K562 (cell line): ENCODE results near the gene POLD2. TPM values are rescaled to one million over a fixed set of nuclear protein-coding genes. Genes with fewer than 3 reads are reported as not detected.

Experiments used
- ATAC-seq: fragments of 200-7000 bp; cut with Tn5 transposase; 3 replicates; pipeline ENCODE4 v1.9.1; 2020; ENCODE audit warnings: moderate library complexity
- BruUV-seq: library from RNA; stranded (reverse); fragments of 400-500 nt; replicated peaks from 2 replicates; lab custom pipeline; 2021; lab: Mats Ljungman, UMichigan
- CTCF ChIA-PET: fragments of 300-600 bp; formaldehyde crosslinking; extraction: SDS; loops from one replicate; lab custom pipeline; 2021; ENCODE audit warnings: low intra/inter-chr PET ratio; lab: Yijun Ruan, JAX
- POLR2A ChIA-PET: fragments of 300-600, 350-650 bp; sonication (Branson Sonifier 250); formaldehyde crosslinking; extraction: SDS; loops from one replicate; lab custom pipeline; 2021; ENCODE audit warnings: antibody characterized with exemption, inconsistent platforms; lab: Yijun Ruan, JAX
- DNase-seq, 4 experiments: peaks; one replicate each; pipeline versions ENCODE4 v3.0.0 to v3.0.0-alpha.2; 2011 to 2018; ENCODE audit warnings: low spot score in 3 of 4, mixed read lengths in 3 of 4; ENCODE audit errors: extremely low read depth in 1 of 4
- FAIRE-seq: peaks from 2 replicates; lab custom pipeline; 2011; peaks lifted over from hg19 to GRCh38; lab: Jason Lieb, UNC
- H2AFZ ChIP-seq: 2 replicates; pipeline ENCODE4 v1.6.0; 2011; ENCODE audit warnings: low read depth, low read length, control low read depth, inconsistent platforms
- H3K27ac ChIP-seq: fragments of 200-600 bp; 3 replicates; pipeline ENCODE4 v1.8.0; 2011; ENCODE audit warnings: low read depth, mild to moderate bottlenecking, control low read depth, inconsistent platforms, low read length, moderate library complexity, mixed read lengths; ENCODE audit errors: extremely low read depth
- H3K27me3 ChIP-seq, 2 experiments: fragments of 300-600 bp in 1 of 2; 2 replicates in 1 of 2; 3 replicates in 1 of 2; pipeline versions ENCODE4 v1.6.0 to v1.8.0; 2011; ENCODE audit warnings: inconsistent platforms in 2 of 2, low read length in 2 of 2, mild to moderate bottlenecking in 1 of 2, mixed read lengths in 1 of 2, moderate library complexity in 1 of 2; ENCODE audit not compliant: control insufficient read depth in 2 of 2, insufficient read depth in 2 of 2
- H3K36me3 ChIP-seq: fragments of 300-600 bp; 3 replicates; pipeline ENCODE4 v1.8.0; 2011; ENCODE audit warnings: mild to moderate bottlenecking, low read length, inconsistent platforms; ENCODE audit not compliant: control insufficient read depth, insufficient read depth
- H3K4me1 ChIP-seq, 2 experiments: fragments of 200-600 bp in 1 of 2; replicated peaks in 1 of 2; 2 replicates in 1 of 2; 3 replicates in 1 of 2; pipeline versions ENCODE4 v1.5.1 to v1.8.0; 2011; ENCODE audit warnings: inconsistent platforms in 2 of 2, low read length in 2 of 2, mild to moderate bottlenecking in 1 of 2, mixed read lengths in 1 of 2, moderate library complexity in 1 of 2; ENCODE audit not compliant: control insufficient read depth in 2 of 2, insufficient read depth in 2 of 2
- H3K4me2 ChIP-seq: 2 replicates; pipeline ENCODE4 v1.6.1; 2011; ENCODE audit warnings: low read length, control low read depth, inconsistent platforms, mixed read lengths; ENCODE audit not compliant: insufficient read depth
- H3K4me3 ChIP-seq: fragments of 200-600 bp; sonication (generic), shearing (Covaris generic); 2 replicates; pipeline ENCODE4 v1.5.1; 2016; ENCODE audit warnings: control low read depth, inconsistent platforms
- H3K79me2 ChIP-seq: fragments of 200-600 bp; 3 replicates; pipeline ENCODE4 v1.8.0; 2011; ENCODE audit warnings: low read length, inconsistent platforms; ENCODE audit not compliant: control insufficient read depth, insufficient read depth
- H3K9ac ChIP-seq, 2 experiments: 2 replicates each; pipeline versions ENCODE4 v1.6.0 to v1.6.1; 2011; ENCODE audit warnings: low read depth in 2 of 2, low read length in 2 of 2, control low read depth in 1 of 2, inconsistent platforms in 1 of 2, mild to moderate bottlenecking in 1 of 2, mixed read lengths in 1 of 2; ENCODE audit not compliant: insufficient read depth in 1 of 2
- H3K9me1 ChIP-seq: one replicate; pipeline ENCODE4 v1.6.0; 2011; ENCODE audit warnings: inconsistent platforms, mild to moderate bottlenecking, low read length, moderate library complexity; ENCODE audit not compliant: control insufficient read depth, insufficient read depth
- H3K9me3 ChIP-seq: replicated peaks from 2 replicates; pipeline ENCODE4 v1.5.1; 2011; ENCODE audit warnings: low read depth, low read length, inconsistent platforms; ENCODE audit not compliant: control insufficient read depth, insufficient read depth
- H4K20me1 ChIP-seq: replicated peaks from 2 replicates; pipeline ENCODE4 v1.6.1; 2011; ENCODE audit warnings: low read length, inconsistent platforms, mixed read lengths; ENCODE audit not compliant: control insufficient read depth, insufficient read depth
- HES1 ChIP-seq: fragments of 450-650 bp; IDR thresholded peaks from 2 replicates; pipeline ENCODE4 v1.6.1; 2016; ENCODE audit warnings: low read depth, mild to moderate bottlenecking, moderate library complexity
- MBD2 ChIP-seq: sonication (generic); IDR thresholded peaks from 2 replicates; pipeline ENCODE4 v1.6.1; 2016; ENCODE audit warnings: low read depth, borderline replicate concordance
- MLX ChIP-seq, 2 experiments: fragments of 450-650 bp in 1 of 2; sonication (generic) in 1 of 2; formaldehyde crosslinking; conservative IDR thresholded peaks; 2 replicates each; pipeline versions ENCODE4 v1.4.0 to v1.8.1; 2020 to 2022; ENCODE audit warnings: mild to moderate bottlenecking in 1 of 2, missing genetic modification reagents in 1 of 2
- POLR2AphosphoS2 ChIP-seq: IDR thresholded peaks from 2 replicates; pipeline ENCODE4 v1.6.1; 2012; ENCODE audit warnings: low read length, improper control_type of control experiment
- ZNF263 ChIP-seq: sonication (generic); formaldehyde crosslinking; IDR thresholded peaks from 2 replicates; pipeline ENCODE4 v1.8.0; 2022; ENCODE audit warnings: mild to moderate bottlenecking, missing genetic modification reagents, borderline replicate concordance
- ZNF707 ChIP-seq: fragments of 250-450 bp; sonication (Bioruptor Pico); conservative IDR thresholded peaks from 2 replicates; pipeline ENCODE4 v1.8.0; 2022; ENCODE audit warnings: inconsistent platforms, mild to moderate bottlenecking, moderate library complexity
- ZNF75A ChIP-seq: fragments of 450-650 bp; formaldehyde crosslinking; IDR thresholded peaks from 2 replicates; pipeline ENCODE4 v1.4.0; 2020; ENCODE audit warnings: mild to moderate bottlenecking
- WGBS: fragments of 100-300 bp; shearing (Covaris generic); methylation state at CpG from one replicate; pipeline ENCODE4 v1.1.6; 2016; ENCODE audit warnings: low coverage, mixed read lengths; ENCODE audit not compliant: insufficient coverage; ENCODE audit errors: missing lambda C conversion rate; 5-methylcytosine and 5-hydroxymethylcytosine counted together
- in situ Hi-C: fragments of 300-500 bp; cut with MboI; formaldehyde crosslinking; loops from 4 replicates; pipeline ENCODE4 v1.15.0; 2018; ENCODE audit warnings: inconsistent platforms, mixed read lengths
- intact Hi-C: fragments of 100-400 bp; cut with micrococcal nuclease; formaldehyde crosslinking; loops from 2 replicates; pipeline ENCODE4 v1.14.2; 2022
- polyA plus RNA-seq, 8 experiments: library from polyadenylated mRNA; depleted of rRNA in 4 of 8; stranded (reverse) in 5 of 8; unstranded in 3 of 8; fragments of >200 nt; fragmentation: Nextera tagmentation in 2 of 8; fragmentation: Illumina TruSeq in 1 of 8; extraction: Ambion mirVana in 2 of 8; extraction: Trizol in 1 of 8; gene quantifications; 2 replicates each; pipeline versions ENCODE4 v1.2.1 to v1.2.3, GENCODE V29; 2011 to 2014; ENCODE audit warnings: inconsistent platforms in 1 of 8, missing spikeins in 1 of 8
- total RNA-seq, 7 experiments: library from RNA; depleted of rRNA in 6 of 7; stranded (reverse); fragments of >200 nt in 6 of 7; fragmentation: Illumina TruSeq in 2 of 7; extraction: Trizol in 2 of 7; gene quantifications; 2 replicates each; pipeline versions ENCODE4 v1.2.1 to v1.2.3, GENCODE V29; 2011 to 2021; ENCODE audit warnings: low replicate concordance in 1 of 7

POLD2 gene
- total and polyA plus RNA-seq, 9 of the 15 experiments (the other 6 are each of a cell fraction or from before 2014, with no cell fraction given), result 29.7 to 259 (median 225) TPM

DNA sequence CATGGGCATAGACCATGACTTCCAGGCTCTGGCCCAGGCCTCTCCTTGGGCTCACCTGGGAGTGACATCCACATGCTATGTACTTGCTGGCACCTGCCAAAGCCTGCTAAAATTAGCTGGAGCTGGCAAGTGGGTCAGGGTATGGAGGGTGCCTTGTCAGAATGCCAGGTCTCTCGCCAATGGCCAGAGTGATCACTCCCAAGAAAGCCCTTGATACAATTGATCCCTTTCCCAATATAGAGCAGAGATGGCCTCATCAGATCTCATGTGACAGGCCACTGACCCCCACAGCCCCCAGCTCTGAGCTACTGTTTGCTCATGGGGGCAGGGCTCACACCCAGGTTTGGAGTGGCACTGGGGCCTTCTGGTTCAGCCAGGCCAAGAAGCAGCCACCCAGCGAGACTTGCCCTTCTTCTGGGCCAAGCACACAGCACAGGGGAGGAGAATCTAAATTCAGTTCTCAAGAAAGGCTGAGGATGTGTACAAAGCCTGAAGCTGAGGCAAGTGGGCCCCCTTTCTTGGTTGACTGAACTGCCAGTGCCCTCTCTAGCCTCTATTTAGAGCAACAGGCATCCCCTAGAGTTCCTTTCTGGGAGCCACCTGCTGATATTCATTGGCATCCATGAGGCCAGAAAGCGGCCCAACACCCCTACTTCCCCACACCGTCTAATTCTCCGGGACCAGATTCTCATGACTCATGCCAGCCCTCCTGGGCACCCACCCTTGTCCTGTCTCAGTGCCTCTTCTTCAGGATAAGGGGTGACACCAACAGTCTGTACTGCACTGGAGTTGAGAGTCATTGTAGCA, 36.7 kb upstream of the POLD2 start:
- intact Hi-C loops, result no loop called here
- no TSS peak for BruUV-seq
- H3K27me3 ChIP-seq, result 0 out of 5 replicates have a peak, but pooled peaks cover 3 to 5% of the 10 kb centered on the region in 2 experiments
- no peak for TF ChIP-seq ZNF707 (CRISPR knock-in tag)
- TF ChIP-seq, all 486 proteins: peak for 0
- H3K36me3 ChIP-seq, result no peaks in the 10 kb centered on the region
- FAIRE-seq (no peak), DNase-seq (no peak), ATAC-seq (no peak)
- H3K79me2 ChIP-seq, result no peaks in the 10 kb centered on the region
- CTCF ChIA-PET, result no interaction called here
- in situ Hi-C loops, result no loop called here
- POLR2A ChIA-PET, result interaction anchor here (0.7 kb wide), 1 partner anchor 11 kb away, joined by 3 read pairs; no protein-coding TSS in a partner anchor
- no peak overlapping the region for H3K9ac ChIP-seq
- H3K4me2 ChIP-seq, result no peak overlapping the region
- WGBS, result 25% methylated on average over 5 of the region's 5 CpGs
- no peak overlapping the region for H3K4me3 ChIP-seq
- no peaks in the 10 kb centered on the region; the same call in 1 of the 2 replicates for H4K20me1 ChIP-seq
- H3K27ac ChIP-seq, result no peak overlapping the region
- peaks cover 0 to 19% of the 10 kb centered on the region in 2 experiments; a peak in 3 of 5 replicates for H3K4me1 ChIP-seq
- H3K9me1 ChIP-seq, result no peaks in the 10 kb centered on the region
- no peaks in the 10 kb centered on the region for H3K9me3 ChIP-seq
- H2AFZ ChIP-seq, result no peak overlapping the region

DNA sequence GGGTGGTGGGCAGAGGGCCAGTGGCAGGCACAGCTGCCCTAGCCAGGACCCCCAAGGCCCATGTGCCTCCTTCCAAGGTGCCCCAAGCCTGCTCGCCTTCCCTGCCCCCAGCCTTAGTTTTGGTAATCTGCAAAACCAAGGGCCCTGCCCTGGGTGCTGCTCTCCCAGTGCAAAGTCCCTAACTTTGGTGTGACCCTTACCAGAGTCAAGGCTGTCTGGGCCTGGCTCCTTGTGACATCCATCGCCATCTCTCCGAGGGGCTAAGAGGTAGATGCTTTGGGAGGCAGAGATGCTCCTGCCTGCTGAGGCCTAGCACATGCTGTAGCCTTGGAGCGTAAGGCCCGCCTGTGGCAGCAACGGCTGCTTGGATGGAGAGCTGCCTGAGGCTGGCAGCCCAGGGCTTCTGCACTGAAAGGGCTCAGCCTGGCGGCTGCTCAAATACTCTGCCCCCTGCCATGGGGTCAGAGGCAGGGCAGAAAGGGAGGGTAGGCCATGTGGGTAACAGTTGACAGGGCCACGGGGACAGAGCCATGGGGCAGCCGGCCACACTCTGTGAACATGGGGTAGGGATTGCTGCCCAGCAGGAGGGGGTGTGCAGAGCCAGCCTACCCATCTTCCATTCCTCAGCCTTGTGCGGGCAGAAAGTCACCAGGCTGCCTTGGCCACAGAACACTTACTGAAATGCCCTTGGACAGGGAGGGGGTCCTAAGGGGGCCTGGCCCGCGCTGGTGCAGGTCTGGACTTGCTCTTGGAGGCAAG, 35.7 kb upstream of the POLD2 start:
- H3K9ac ChIP-seq, result no peak overlapping the region
- no peaks in the 10 kb centered on the region for H3K79me2 ChIP-seq
- WGBS, result 57% methylated on average over 11 of the region's 12 CpGs
- H3K27ac ChIP-seq, result no peak overlapping the region
- BruUV-seq, result no TSS peak
- no peaks in the 10 kb centered on the region; the same call in 1 of the 2 replicates for H4K20me1 ChIP-seq
- no peaks in the 10 kb centered on the region for H3K9me3 ChIP-seq
- CTCF ChIA-PET, result no interaction called here
- intact Hi-C loops (no loop called here), in situ Hi-C loops (no loop called here)
- DNase-seq, result no peak
- FAIRE-seq, result no peak
- no peak for ATAC-seq
- no peak overlapping the region for H2AFZ ChIP-seq
- POLR2A ChIA-PET, result interaction anchor here (0.6 to 1.1 kb wide), 2 partner anchors 13 to 102 kb away, joined by 3 read pairs; no protein-coding TSS in a partner anchor
- H3K36me3 ChIP-seq, result no peaks in the 10 kb centered on the region
- no peaks in the 10 kb centered on the region for H3K9me1 ChIP-seq
- 0 out of 5 replicates have a peak, but pooled peaks cover 3 to 5% of the 10 kb centered on the region in 2 experiments for H3K27me3 ChIP-seq
- no peak overlapping the region for H3K4me2 ChIP-seq
- H3K4me1 ChIP-seq, result peaks cover 0 to 19% of the 10 kb centered on the region in 2 experiments; a peak in 3 of 5 replicates
- H3K4me3 ChIP-seq, result no peak overlapping the region
- no peak for TF ChIP-seq POLR2AphosphoS2
- no peak for TF ChIP-seq ZNF75A (CRISPR knock-in tag)
- TF ChIP-seq ZNF263 (CRISPR knock-in tag), result no peak
- no peak for TF ChIP-seq MLX (CRISPR knock-in tag; conservative IDR thresholded peaks at IDR 0.05)
- TF ChIP-seq HES1, result no peak
- TF ChIP-seq MBD2, result no peak
